NOMO-1 treated with dmso at 0.1 percent for 144 hours (cell line): Measurements from ENCODE around the gene CEACAM19.

ENCODE experiments used
- DNase-seq: peaks from one replicate; lab custom pipeline; 2025; ENCODE audit not compliant: unreplicated experiment; lab: John Stamatoyannopoulos, UW

CEACAM19 gene

DNA sequence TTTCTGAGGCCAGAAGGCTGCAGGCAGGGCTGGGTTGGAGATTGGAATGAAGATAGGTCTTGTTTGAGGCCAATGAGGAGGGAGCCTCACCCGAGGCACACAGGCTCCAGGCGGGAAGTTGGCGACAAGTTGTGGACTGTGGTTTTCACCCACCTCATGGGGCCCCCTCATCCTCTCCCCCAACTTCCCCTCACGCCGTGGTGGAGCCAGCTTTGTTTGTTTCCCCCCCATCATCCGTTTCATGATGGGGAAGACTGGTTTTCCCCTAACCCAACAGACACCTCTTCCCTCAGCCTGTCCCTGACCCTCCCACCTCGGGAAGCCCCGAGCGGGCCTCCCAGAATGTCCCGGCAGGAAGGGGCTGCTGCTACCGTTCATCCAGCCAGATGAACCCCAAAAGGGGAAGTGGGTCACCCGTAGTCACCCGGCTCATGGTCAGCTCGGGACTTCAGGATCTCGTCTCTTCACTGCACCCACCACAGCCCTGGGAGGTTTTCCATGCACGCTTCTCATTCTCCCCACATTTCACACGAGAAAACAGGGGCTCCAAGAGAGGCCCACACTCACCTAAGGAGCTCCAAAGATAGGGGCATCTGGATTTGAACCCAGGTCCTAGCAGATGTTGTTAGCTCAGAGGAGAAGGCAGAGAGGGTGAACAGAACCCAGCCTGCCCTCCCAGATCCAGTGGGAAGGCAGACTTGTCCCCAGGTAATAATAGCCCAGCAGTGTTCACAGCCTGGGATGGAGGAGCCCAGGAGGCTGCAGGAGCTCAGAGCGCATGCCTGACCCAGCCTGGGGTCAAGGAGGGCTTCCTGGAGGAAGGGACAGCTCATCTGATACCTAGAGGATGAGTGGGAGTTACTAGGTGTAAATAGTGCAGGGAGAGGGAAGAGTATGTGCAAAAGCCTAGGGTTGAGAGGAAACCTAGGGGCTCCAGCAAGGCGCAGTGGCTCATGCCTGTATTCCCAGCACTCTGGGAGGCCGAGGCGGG, 51.1 kb downstream of the CEACAM19 start:
- DNase-seq = peak; percentile 53

DNA sequence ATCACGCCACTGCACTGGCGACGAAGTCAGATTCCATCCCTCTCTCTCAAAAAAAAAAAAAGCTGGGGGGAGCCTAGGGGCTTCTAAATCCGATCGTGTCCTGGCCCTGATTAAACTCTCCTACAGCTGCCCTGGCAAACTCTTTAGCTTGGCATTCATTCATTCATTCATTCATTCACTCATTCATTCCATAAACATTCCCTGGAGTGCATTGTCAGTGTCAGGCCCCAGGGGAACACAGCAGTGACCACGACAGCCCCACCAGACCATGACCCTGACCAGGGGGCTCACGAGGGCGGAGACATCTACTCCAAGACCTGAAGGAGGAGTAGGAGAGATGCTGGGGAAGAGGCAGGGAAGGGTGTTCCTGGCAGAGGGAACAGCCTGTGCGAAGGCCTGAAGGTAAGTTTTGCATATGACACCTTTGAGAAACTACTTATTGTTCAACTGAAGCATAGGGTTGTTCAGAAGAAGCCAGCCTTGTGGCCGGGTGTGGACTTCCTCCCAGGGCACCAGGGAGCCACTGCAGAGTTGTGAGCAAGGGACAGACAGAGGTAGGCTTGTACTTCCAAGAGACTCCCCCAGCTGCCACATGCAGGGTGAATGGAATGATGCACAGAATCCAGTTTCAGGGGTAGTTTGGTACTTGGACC, 52.1 kb downstream of the CEACAM19 start:
- DNase-seq = peak; percentile 70

DNA sequence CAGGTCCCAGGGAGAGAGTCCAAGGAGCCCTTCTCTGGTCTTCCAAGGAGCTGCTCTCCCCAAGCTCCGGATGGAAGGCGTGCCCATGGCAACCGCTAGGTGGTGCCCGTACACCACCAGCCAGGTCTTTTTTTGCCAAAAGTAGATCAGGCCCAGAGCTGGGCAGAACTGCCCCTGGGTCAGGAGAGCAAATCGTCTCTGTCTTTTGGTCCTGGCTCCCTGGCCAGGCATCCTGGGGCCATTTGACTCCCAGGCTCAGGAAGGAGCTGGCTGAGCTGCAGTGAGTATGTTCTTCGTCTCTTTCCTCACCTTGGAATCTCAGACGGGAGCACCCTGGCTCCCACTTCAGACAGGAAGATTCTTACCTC, 52.7 kb downstream of the CEACAM19 start:
- DNase-seq = peak; percentile 74

DNA sequence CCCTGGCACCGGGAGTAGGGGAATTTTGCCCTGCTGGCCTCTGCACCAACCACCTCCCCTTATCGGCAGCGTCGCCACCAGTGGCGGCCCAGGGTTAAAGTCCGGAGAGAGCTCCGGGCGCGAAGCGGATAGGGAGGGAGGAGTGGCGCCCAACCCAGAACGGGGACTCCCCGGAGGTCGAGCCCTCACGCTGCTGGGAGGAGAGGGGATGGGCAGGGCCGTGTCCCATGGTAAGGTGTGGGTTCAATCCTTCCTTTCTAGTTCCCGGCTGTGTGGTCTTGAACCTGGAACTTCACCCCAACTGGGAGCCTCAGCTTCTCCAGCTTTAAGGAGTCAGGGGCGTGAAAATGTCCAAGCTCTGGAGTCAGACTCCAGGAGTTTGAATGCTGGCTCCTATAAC, 54.0 kb downstream of the CEACAM19 start:
- DNase-seq = no peak

DNA sequence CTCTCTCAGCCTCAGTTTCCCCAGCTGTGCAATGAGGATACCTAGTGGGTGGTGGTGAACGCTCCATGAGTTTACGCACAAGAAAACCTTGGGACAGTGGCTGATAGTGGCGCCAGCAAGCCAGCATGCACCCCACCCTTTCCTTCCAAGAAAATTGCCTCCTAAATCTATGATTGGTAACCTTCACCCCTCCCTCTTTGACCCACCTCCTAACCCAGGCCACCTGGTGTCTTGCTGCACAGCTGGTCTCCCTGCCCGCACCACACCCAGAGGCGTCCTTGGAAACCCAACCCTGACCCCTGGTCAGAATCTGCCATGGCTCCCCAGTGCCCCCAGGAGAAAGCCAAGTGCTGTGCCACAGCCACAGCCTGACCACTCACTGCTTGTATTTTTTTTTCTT, 54.4 kb downstream of the CEACAM19 start:
- no peak for DNase-seq

DNA sequence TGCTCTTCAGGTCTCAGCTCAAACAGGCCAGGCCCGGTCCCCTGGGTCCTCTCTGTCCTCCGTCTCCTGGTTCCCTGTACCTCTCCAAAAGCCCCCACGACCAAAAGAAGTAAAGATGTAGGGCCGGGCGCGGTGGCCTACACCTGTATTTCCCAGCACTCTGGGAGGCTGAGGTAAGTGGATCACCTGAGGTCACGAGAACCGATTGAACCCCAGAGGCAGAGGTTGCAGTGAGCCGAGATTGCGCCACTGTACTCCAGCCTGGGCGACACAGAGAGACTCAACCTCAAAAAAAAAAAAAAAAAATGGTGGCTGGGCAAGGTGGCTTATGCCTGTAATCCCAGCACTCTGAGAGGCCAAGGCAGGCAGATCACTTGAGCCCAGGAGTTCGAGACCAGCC, 55.2 kb downstream of the CEACAM19 start:
- DNase-seq = no peak

DNA sequence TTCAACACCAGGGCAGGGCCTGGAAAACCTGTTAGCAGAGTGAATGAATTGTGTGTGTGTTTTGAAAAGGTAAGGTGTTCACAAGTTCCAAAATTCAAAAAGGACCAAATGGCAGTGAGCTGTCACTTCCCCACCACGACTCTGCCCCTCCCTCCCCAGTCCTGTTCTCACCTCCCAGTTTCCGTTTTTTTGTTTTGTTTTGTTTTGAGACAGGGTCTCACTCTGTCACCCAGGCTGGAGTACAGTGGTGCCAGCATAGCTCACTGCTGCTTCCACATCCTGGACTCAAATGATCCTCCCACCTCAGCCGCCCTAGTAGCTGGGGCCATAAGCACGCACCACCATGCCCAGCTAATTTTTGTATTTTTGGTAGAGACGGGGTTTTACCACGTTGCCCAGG, 56.9 kb downstream of the CEACAM19 start:
- no peak for DNase-seq

DNA sequence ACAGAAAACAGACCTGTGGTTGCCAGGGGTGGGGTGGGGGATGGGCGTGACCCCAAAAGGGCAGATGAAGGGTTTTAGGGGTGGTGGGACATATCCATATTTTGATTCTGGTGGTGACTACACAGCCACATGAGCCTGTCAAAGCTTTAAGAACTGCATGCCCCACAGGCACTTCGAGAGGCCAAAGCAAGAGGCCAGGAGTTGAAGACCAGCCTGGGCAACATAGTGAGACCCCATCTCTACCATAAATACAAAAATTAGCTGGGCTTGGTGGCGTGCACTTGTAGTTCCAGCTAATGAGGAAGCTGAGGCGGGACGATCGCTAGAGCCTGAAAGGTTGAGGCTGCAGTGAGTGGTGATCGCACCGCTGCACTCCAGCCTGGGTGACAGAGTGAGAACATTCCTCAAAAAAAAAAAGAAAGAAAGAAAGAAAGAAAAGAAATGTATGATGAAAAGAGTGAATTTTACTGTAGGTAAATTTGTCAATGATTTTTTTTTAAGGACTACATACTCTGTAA, 58.3 kb downstream of the CEACAM19 start:
- DNase-seq = no peak

DNA sequence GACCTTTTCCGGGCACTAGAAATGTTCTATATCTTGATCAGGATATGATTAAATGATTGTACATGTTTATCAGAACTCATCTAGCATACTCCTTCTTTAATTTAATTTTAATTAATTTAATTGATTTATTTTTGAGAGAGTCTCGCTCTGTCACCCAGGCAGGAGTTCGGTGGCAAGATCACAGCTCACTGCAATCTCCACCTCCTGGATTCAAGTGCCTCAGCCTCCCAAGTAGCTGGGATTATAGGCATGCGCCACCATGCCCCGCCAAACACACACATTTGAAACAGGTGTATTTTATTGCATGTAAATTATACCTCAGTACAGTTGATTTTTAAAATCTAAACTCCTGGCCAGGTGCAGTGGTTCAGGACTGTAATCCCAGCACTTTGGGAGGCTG, 59.8 kb downstream of the CEACAM19 start:
- no peak for DNase-seq

DNA sequence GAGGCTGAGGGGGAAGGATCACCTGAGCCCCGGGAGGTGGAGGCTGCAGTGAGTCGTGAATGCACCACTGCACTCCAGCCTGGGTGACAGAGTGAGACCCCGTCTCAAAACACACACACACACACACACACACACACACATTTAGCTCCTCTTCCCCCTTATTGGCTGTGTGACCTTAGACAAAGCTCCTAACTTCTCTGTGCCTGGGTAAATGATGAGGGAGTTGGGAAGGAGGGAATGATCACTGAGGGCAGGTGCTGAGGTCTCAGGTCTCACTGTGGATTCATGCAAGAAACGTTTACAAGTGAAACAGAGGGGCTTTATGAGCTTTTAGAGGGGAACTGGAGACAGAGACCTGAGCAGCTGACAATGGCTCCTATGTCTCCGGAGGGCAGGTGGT, 60.3 kb downstream of the CEACAM19 start:
- no peak for DNase-seq

DNA sequence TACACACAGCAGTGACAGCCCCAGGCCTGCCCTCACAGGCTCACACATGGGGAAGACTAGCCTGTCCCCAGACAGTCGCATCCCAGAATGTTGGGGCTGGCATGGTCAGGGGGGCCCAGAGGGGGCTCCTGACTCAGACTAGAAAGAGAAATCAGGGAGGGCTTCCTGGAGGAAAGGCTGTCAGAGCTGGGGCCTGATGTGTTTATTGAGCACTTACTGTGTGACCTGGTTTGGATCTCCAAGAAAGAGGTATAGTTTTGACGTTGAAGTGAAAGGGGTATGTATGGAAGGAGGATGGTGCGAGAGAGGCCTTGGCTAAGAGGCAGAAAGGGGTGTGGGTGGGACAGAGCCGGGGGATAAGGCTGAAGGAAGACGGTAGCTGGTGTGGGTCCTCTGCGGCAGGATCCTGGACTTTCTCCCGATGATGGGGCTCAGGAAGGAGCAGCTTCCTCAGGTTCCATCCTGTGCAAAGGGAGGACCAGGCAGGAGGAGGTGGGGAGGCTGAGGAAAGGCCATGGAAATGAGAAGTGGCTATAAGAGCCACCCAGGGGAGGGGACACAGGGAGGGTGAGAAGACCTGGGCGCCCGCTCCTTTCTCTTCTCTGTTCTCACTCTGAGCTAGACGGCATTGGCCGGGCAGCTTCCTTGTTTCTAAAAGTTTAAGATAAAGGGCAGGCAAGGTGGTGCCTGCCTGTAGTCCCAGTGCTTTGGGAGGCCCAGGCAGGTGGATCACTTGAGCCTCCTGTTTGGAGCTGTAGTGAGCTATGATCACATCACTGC, 61.1 kb downstream of the CEACAM19 start:
- DNase-seq = no peak
